ENCODE measurements around the gene AFAP1. TPM values are rescaled to one million over a fixed set of nuclear protein-coding genes. Genes with fewer than 3 reads are reported as not detected.

AFAP1 gene
- total RNA-seq, 1 donor from 2014 or later: 0.24 TPM

GRCh38 chr4:7915875-7916242 is 23.8 kb downstream of the AFAP1 start:
- Mint-ChIP-seq H3K27ac (no peak overlapping the region), H3K9me3 (no peaks in the 10 kb centered on the region), H3K36me3 (ENCODE audit: low read depth) (no peaks in the 10 kb centered on the region), H3K27me3 (peaks cover 15% of the 10 kb centered on the region), H3K4me3 (no peak overlapping the region), H3K4me1 (no peaks in the 10 kb centered on the region)
- no peak for ATAC-seq (ENCODE audit: low read depth)
- TF ChIP-seq, protein P1, sequence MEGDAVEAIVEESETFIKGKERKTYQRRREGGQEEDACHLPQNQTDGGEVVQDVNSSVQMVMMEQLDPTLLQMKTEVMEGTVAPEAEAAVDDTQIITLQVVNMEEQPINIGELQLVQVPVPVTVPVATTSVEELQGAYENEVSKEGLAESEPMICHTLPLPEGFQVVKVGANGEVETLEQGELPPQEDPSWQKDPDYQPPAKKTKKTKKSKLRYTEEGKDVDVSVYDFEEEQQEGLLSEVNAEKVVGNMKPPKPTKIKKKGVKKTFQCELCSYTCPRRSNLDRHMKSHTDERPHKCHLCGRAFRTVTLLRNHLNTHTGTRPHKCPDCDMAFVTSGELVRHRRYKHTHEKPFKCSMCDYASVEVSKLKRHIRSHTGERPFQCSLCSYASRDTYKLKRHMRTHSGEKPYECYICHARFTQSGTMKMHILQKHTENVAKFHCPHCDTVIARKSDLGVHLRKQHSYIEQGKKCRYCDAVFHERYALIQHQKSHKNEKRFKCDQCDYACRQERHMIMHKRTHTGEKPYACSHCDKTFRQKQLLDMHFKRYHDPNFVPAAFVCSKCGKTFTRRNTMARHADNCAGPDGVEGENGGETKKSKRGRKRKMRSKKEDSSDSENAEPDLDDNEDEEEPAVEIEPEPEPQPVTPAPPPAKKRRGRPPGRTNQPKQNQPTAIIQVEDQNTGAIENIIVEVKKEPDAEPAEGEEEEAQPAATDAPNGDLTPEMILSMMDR (IDR thresholded peaks at IDR 0.05): no peak
- DNase-seq: no peak
- CTCF ChIA-PET: no interaction called here
- POLR2A ChIA-PET: no interaction called here
- intact Hi-C loops (cut with micrococcal nuclease): no loop called here

GRCh38 chr4:7912826-7913225 is 26.8 kb downstream of the AFAP1 start:
- Mint-ChIP-seq H3K36me3 (ENCODE audit: low read depth) (no peaks in the 10 kb centered on the region), H3K9me3 (no peaks in the 10 kb centered on the region), H3K27ac (no peak overlapping the region), H3K27me3 (peaks cover 20% of the 10 kb centered on the region), H3K4me1 (no peaks in the 10 kb centered on the region), H3K4me3 (no peak overlapping the region)
- TF ChIP-seq, protein P1 (IDR thresholded peaks at IDR 0.05): no peak
- ChIA-PET POLR2A (no interaction called here), CTCF (no interaction called here)
- ATAC-seq (ENCODE audit: low read depth) (no peak), DNase-seq (no peak)
- intact Hi-C loops (cut with micrococcal nuclease): no loop called here

DNA sequence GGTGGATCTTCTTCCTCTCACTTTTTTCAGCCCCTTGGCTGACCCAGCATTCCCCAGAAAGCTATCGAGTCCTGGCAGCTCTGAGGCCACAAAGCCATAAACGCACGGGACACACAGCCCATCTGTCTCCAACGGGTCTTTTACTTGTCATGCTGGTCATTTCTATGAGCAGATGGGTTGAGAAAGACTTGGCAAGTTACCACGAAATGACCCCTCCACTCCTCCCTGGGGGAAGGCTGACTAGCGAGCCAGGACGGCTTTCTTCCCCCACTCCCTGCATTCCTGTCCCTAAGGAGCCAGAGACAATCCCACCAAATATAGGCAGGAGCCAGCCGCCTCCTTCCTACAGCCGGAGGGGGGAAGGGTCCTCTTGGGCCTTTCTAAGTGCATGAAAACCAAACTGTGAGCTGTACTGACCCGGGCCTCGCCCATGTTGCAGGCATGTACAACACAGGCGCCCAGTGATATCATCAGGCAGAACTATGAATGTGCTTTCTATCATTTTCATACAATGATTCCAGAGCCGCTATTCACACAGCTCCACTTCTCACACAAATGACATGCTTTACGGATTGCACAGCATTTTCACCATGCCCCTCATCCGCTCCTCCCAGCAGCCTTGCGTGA is 28.6 kb downstream of the AFAP1 start:
- H3K36me3 Mint-ChIP-seq (ENCODE audit: low read depth): no peaks in the 10 kb centered on the region
- H3K4me1 Mint-ChIP-seq: no peaks in the 10 kb centered on the region
- DNase-seq (no peak), ATAC-seq (ENCODE audit: low read depth) (no peak)
- ChIA-PET POLR2A (no interaction called here), CTCF (interaction anchor here (0.7 kb wide), 1 partner anchor 72 kb away, joined by 3 read pairs; no protein-coding TSS in a partner anchor)
- TF ChIP-seq, protein P1 (IDR thresholded peaks at IDR 0.05): no peak
- peaks cover 23% of the 10 kb centered on the region for H3K27me3 Mint-ChIP-seq
- H3K4me3 Mint-ChIP-seq: no peak overlapping the region
- H3K9me3 Mint-ChIP-seq: no peaks in the 10 kb centered on the region
- no peak overlapping the region for H3K27ac Mint-ChIP-seq
- intact Hi-C loops (cut with micrococcal nuclease): no loop called here

GRCh38 chr4:7910263-7910896 is 29.3 kb downstream of the AFAP1 start:
- Mint-ChIP-seq H3K4me1 (no peaks in the 10 kb centered on the region), H3K9me3 (no peaks in the 10 kb centered on the region), H3K4me3 (no peak overlapping the region), H3K27me3 (peaks cover 27% of the 10 kb centered on the region), H3K27ac (no peak overlapping the region), H3K36me3 (ENCODE audit: low read depth) (no peaks in the 10 kb centered on the region)
- no peak for ATAC-seq (ENCODE audit: low read depth)
- intact Hi-C loops (cut with micrococcal nuclease): no loop called here
- ChIA-PET POLR2A (no interaction called here), CTCF (no interaction called here)
- no peak for DNase-seq
- TF ChIP-seq, protein P1 (IDR thresholded peaks at IDR 0.05): no peak

DNA sequence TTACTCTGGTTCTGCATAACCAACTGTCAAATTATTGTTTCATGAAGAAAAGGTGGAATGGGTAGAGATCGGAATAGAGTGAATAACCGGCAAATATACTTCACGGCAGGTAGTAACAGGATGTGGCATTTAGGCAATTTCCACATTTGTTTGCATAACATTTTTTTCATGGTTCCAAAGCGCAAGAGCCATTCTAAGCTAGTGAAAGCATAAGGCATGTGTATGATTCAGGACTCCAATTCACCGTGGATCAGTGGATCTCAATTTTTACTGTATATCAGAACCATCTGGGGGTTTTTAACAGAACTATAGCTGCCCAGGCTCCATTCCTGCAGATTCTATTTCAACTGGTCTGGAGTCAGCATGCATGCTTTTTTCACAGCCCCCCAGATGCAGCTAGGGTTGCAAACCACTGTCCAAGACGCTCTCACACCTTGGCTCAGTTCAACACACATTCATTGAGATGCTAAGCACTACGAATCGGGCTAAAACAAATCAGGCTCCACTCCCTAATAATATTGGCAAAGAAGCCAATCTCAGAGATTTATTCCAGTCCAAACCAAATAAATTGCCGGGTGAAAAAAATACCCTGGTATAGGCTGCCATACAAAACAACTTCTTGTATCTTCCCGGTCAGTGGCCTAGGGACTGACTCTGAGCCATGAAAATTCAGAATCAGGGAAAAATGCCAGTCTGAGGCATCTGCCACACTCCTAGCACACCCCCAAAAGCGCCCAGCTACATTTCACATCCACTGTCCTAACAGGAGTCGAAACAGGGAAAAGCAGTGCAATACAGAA is 30.0 kb downstream of the AFAP1 start:
- intact Hi-C loops (cut with micrococcal nuclease): no loop called here
- Mint-ChIP-seq H3K36me3 (ENCODE audit: low read depth) (no peaks in the 10 kb centered on the region), H3K4me3 (no peak overlapping the region), H3K9me3 (no peaks in the 10 kb centered on the region), H3K27ac (no peak overlapping the region), H3K4me1 (no peaks in the 10 kb centered on the region), H3K27me3 (peaks cover 21% of the 10 kb centered on the region)
- POLR2A ChIA-PET: no interaction called here
- TF ChIP-seq, protein P1 (IDR thresholded peaks at IDR 0.05): no peak
- CTCF ChIA-PET: no interaction called here
- ATAC-seq (ENCODE audit: low read depth) (no peak), DNase-seq (no peak)
